ENCODE data around the gene GMNC. TPM values are rescaled to one million over a fixed set of nuclear protein-coding genes. Genes with fewer than 3 reads are reported as not detected.
"Not testable (repeated sequence)": the region's sequence is repeated elsewhere in the genome, so short reads cannot be mapped to it uniquely, and the experiment has no call there.

The GMNC gene
- total RNA-seq, 3 donors from 2014 or later (not counting 1 experiment from before 2014, with no cell fraction given), result not detected

DNA sequence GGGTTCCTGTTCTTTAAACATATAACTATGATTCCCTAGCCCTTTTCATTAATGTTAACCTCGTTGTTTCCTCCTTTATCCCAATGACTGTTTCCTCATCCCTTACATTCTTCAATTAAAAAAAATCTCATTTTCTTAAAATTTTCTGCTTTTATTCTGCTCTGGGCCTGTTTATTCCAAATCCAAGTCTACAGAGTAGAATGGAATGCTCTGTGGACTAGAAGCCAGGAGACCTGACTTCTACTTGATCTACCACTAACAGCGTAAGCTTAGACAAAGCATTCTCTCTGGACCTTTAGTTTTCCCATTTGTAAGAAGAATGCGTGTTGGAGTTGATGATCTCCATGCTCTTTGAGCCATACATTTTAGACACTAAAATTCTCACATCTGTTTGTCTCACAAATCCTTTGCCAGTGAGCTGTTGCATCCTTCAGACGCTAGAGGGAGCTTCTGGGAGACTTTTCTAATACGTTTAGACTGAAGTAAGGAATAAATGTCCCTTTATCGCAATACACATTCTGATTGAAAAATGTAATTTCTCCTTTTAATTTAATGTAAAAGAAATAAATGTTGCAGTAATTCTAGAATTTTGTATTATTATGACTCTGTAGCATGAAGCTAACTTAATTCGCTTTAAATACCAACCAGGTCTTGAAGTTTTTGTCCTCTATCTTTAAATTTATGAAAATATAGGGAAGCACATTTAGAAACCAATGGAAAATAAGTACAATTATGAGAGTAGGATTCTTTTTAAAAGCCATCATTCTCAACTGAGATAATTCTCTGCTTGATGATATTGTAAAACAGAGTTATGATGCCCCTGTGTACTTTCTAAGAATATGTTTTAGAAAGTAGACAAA, 21.7 kb upstream of the GMNC start:
- Histone ChIP-seq H3K4me3 (ENCODE audit: low read length) (no peak overlapping the region), H3K27ac (ENCODE audit: low read length) (no peak overlapping the region), H3K4me1 (ENCODE audit: control insufficient read depth, insufficient read depth, low read length) (no peaks in the 10 kb centered on the region), H3K27me3 (ENCODE audit: control insufficient read depth, insufficient read depth, low read length) (no peaks in the 10 kb centered on the region), H3K9me3 (ENCODE audit: control insufficient read depth, insufficient read depth, low read length) (no peaks in the 10 kb centered on the region), H3K36me3 (ENCODE audit: control insufficient read depth, insufficient read depth, low read length) (no peaks in the 10 kb centered on the region)
- no peak overlapping the region for H3K4me3 Mint-ChIP-seq
- no peaks in the 10 kb centered on the region for H3K36me3 Mint-ChIP-seq
- no peaks in the 10 kb centered on the region for H3K27me3 Mint-ChIP-seq (ENCODE audit: low read depth in 2 of 2)
- intact Hi-C loops (cut with micrococcal nuclease), result loop anchor here (5.0 kb wide), 1 partner anchor 168 kb away; no protein-coding TSS in a partner anchor
- TF ChIP-seq, protein P1, sequence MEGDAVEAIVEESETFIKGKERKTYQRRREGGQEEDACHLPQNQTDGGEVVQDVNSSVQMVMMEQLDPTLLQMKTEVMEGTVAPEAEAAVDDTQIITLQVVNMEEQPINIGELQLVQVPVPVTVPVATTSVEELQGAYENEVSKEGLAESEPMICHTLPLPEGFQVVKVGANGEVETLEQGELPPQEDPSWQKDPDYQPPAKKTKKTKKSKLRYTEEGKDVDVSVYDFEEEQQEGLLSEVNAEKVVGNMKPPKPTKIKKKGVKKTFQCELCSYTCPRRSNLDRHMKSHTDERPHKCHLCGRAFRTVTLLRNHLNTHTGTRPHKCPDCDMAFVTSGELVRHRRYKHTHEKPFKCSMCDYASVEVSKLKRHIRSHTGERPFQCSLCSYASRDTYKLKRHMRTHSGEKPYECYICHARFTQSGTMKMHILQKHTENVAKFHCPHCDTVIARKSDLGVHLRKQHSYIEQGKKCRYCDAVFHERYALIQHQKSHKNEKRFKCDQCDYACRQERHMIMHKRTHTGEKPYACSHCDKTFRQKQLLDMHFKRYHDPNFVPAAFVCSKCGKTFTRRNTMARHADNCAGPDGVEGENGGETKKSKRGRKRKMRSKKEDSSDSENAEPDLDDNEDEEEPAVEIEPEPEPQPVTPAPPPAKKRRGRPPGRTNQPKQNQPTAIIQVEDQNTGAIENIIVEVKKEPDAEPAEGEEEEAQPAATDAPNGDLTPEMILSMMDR (IDR thresholded peaks at IDR 0.05), result peak; percentile 61
- DNase-seq, result peak in 1 of 2 donors; percentile 39
- peak in 1 of 3 donors; percentile 43 for ATAC-seq
- 46% methylated on average over 2 of the region's 7 CpGs for WGBS (ENCODE audit: insufficient coverage)
- no peak overlapping the region for H3K27ac Mint-ChIP-seq
- peaks cover 0 to 2% of the 10 kb centered on the region in 2 donors for H3K9me3 Mint-ChIP-seq
- no peaks in the 10 kb centered on the region for H3K4me1 Mint-ChIP-seq

DNA sequence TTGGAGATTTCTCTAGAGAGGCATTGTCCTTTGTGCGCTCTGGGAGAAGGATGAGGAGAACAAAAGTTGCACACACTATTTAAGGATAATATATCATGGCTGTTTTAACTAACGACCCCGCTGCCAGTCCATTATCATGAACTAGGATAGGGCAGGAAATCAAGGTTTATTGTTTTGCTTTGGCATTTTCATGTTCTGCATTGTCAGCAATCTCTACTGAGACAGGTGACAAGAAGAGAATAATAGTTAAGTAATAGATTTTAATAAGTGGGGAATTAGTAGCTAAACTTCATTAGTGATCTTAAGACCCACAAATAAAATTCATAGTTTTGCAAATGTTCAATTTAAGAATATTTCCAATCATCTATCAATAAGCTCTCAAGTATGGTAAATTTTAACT, 20.6 kb upstream of the GMNC start:
- no peaks in the 10 kb centered on the region for H3K9me3 ChIP-seq (ENCODE audit: control insufficient read depth, insufficient read depth, low read length)
- no peaks in the 10 kb centered on the region for H3K4me1 ChIP-seq (ENCODE audit: control insufficient read depth, insufficient read depth, low read length)
- no peaks in the 10 kb centered on the region for H3K27me3 Mint-ChIP-seq (ENCODE audit: low read depth in 2 of 2)
- H3K4me3 Mint-ChIP-seq, result no peak overlapping the region
- no peaks in the 10 kb centered on the region for H3K27me3 ChIP-seq (ENCODE audit: control insufficient read depth, insufficient read depth, low read length)
- ATAC-seq, result no peak
- no peak overlapping the region for H3K4me3 ChIP-seq (ENCODE audit: low read length)
- intact Hi-C loops (cut with micrococcal nuclease), result loop anchor here (5.0 kb wide), 1 partner anchor 169 kb away; no protein-coding TSS in a partner anchor
- DNase-seq, result no peak
- H3K27ac ChIP-seq (ENCODE audit: low read length), result no peak overlapping the region
- peaks cover 0 to 2% of the 10 kb centered on the region in 2 donors for H3K9me3 Mint-ChIP-seq
- TF ChIP-seq, protein P1 (IDR thresholded peaks at IDR 0.05), result no peak
- H3K27ac Mint-ChIP-seq, result no peak overlapping the region
- no peaks in the 10 kb centered on the region for H3K36me3 Mint-ChIP-seq
- no peaks in the 10 kb centered on the region for H3K36me3 ChIP-seq (ENCODE audit: control insufficient read depth, insufficient read depth, low read length)
- H3K4me1 Mint-ChIP-seq, result no peaks in the 10 kb centered on the region
- 79% methylated on average over 2 of the region's 3 CpGs for WGBS (ENCODE audit: insufficient coverage)

DNA sequence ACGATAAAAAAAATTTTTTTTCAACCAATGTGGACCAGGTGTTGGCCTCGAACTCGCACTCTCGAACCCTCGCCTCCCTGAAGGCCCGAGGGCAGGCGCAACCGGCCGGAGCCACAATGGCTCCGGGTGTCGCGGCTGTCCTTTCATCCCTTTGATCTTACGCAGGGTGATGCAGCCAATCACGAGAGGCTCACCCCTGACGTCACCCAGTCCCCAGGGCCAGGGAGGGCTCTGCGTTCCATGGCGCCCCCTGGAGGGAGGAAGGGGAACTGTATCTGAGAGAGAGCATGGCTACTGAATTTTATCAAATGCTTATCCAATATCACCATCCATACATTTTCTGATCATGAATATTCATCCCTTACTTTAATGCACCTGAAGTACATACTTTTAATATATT, 15.4 kb upstream of the GMNC start:
- TF ChIP-seq, protein P1 (IDR thresholded peaks at IDR 0.05), result no peak
- intact Hi-C loops (cut with micrococcal nuclease), result no loop called here
- DNase-seq (no peak), ATAC-seq (no peak)
- WGBS (ENCODE audit: insufficient coverage), result 88% methylated on average over 15 of the region's 17 CpGs
- no peaks in the 10 kb centered on the region for H3K4me1 ChIP-seq (ENCODE audit: control insufficient read depth, insufficient read depth, low read length)
- no peaks in the 10 kb centered on the region for H3K9me3 ChIP-seq (ENCODE audit: control insufficient read depth, insufficient read depth, low read length)
- Mint-ChIP-seq H3K27me3 (ENCODE audit: low read depth in 2 of 2) (no peaks in the 10 kb centered on the region), H3K4me1 (no peaks in the 10 kb centered on the region), H3K27ac (no peak overlapping the region), H3K4me3 (no peak overlapping the region), H3K36me3 (no peaks in the 10 kb centered on the region), H3K9me3 (peaks cover 0 to 4% of the 10 kb centered on the region in 2 donors)
- no peak overlapping the region for H3K4me3 ChIP-seq (ENCODE audit: low read length)
- no peak overlapping the region for H3K27ac ChIP-seq (ENCODE audit: low read length)
- H3K27me3 ChIP-seq (ENCODE audit: control insufficient read depth, insufficient read depth, low read length), result no peaks in the 10 kb centered on the region
- no peaks in the 10 kb centered on the region for H3K36me3 ChIP-seq (ENCODE audit: control insufficient read depth, insufficient read depth, low read length)

GRCh38 chr3:190876433-190876832, 13.9 kb upstream of the GMNC start:
- H3K4me1 ChIP-seq (ENCODE audit: control insufficient read depth, insufficient read depth, low read length); intact Hi-C loops (cut with micrococcal nuclease); H3K27me3 ChIP-seq (ENCODE audit: control insufficient read depth, insufficient read depth, low read length); H3K4me1 Mint-ChIP-seq; H3K36me3 Mint-ChIP-seq; DNase-seq; H3K4me3 ChIP-seq (ENCODE audit: low read length); H3K36me3 ChIP-seq (ENCODE audit: control insufficient read depth, insufficient read depth, low read length); H3K9me3 ChIP-seq (ENCODE audit: control insufficient read depth, insufficient read depth, low read length); H3K27me3 Mint-ChIP-seq (ENCODE audit: low read depth in 2 of 2); ATAC-seq; H3K4me3 Mint-ChIP-seq; H3K9me3 Mint-ChIP-seq; H3K27ac ChIP-seq (ENCODE audit: low read length); H3K27ac Mint-ChIP-seq: not testable (repeated sequence)
- WGBS (ENCODE audit: insufficient coverage), result 80% methylated on average over 2 of the region's 7 CpGs

DNA sequence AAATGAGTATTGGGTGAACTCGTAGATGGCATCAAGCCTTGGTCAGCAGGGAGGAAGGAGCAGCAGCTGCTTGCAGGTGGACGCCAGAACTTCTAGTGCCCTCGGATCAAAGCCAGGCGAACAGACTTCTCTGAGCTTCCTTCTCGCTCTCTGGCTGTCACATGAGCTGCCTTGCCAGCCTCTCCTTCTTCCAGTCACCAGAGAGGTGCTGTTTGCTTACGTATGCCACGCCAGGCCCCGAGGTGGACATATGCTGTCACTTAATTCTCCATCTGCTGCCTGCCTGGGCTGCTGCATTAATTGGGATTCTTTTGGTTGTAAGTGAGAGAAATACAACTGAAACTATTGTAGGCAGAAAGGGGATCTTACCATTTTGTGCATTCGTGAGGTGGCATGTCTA, 12.6 kb upstream of the GMNC start:
- H3K9me3 ChIP-seq (ENCODE audit: control insufficient read depth, insufficient read depth, low read length); H3K27me3 ChIP-seq (ENCODE audit: control insufficient read depth, insufficient read depth, low read length); H3K9me3 Mint-ChIP-seq; ATAC-seq; H3K36me3 Mint-ChIP-seq; intact Hi-C loops (cut with micrococcal nuclease); H3K27me3 Mint-ChIP-seq (ENCODE audit: low read depth in 2 of 2); H3K27ac Mint-ChIP-seq; DNase-seq; H3K4me3 Mint-ChIP-seq; H3K36me3 ChIP-seq (ENCODE audit: control insufficient read depth, insufficient read depth, low read length); H3K27ac ChIP-seq (ENCODE audit: low read length); H3K4me3 ChIP-seq (ENCODE audit: low read length); H3K4me1 ChIP-seq (ENCODE audit: control insufficient read depth, insufficient read depth, low read length); H3K4me1 Mint-ChIP-seq: not testable (repeated sequence)
- WGBS (ENCODE audit: insufficient coverage), result 93% methylated on average over 4 of the region's 9 CpGs

All from natural killer cell (primary cell).